Liver (tissue), 9 donors: ENCODE data around the gene CAPZB. TPM values are rescaled to one million over a fixed set of nuclear protein-coding genes. Genes with fewer than 3 reads are reported as not detected.

Source experiments
- DNase-seq: peaks from one replicate; pipeline ENCODE4 v3.0.0-alpha.2; 2017; ENCODE audit warnings: low spot score
- H3K27ac ChIP-seq, 2 donors: one replicate each; pipeline ENCODE4 v1.7.0; 2013; ENCODE audit warnings: inconsistent platforms in 2 of 2, low read length in 2 of 2, control low read depth in 1 of 2, low read depth in 1 of 2, mild to moderate bottlenecking in 1 of 2
- H3K27me3 ChIP-seq, 4 donors: one replicate each; pipeline versions ENCODE4 v1.6.1 to v1.7.0; 2013; ENCODE audit warnings: low read length in 3 of 4, inconsistent platforms in 1 of 4, mild to moderate bottlenecking in 1 of 4, moderate library complexity in 1 of 4; ENCODE audit not compliant: control insufficient read depth in 4 of 4, insufficient read depth in 4 of 4
- H3K36me3 ChIP-seq, 4 donors: one replicate each; pipeline versions ENCODE4 v1.6.1 to v1.7.0; 2013; ENCODE audit warnings: low read length in 3 of 4, mild to moderate bottlenecking in 3 of 4, low read depth in 1 of 4, moderate library complexity in 1 of 4; ENCODE audit not compliant: control insufficient read depth in 4 of 4, insufficient read depth in 3 of 4
- H3K4me1 ChIP-seq, 4 donors: one replicate each; pipeline versions ENCODE4 v1.6.1 to v1.7.0; 2013; ENCODE audit warnings: low read length in 3 of 4, mild to moderate bottlenecking in 3 of 4, moderate library complexity in 1 of 4; ENCODE audit not compliant: control insufficient read depth in 4 of 4, insufficient read depth in 4 of 4
- H3K4me3 ChIP-seq, 3 donors: one replicate each; pipeline versions ENCODE4 v1.6.1 to v1.7.0; 2013; ENCODE audit warnings: low read length in 3 of 3, control low read depth in 1 of 3, low read depth in 1 of 3, mild to moderate bottlenecking in 1 of 3
- H3K9ac ChIP-seq, 2 donors: one replicate each; pipeline ENCODE4 v1.7.0; 2013; ENCODE audit warnings: low read length in 2 of 2, mild to moderate bottlenecking in 2 of 2, moderate library complexity in 2 of 2, control low read depth in 1 of 2, low read depth in 1 of 2
- H3K9me3 ChIP-seq, 4 donors: one replicate each; pipeline versions ENCODE4 v1.6.1 to v1.7.0; 2013; ENCODE audit warnings: low read length in 3 of 4; ENCODE audit not compliant: control insufficient read depth in 4 of 4
- ATF3 ChIP-seq: IDR thresholded peaks from 2 replicates; pipeline ENCODE4 v1.6.1; 2016; ENCODE audit warnings: antibody characterized with exemption
- CTCF ChIP-seq: fragments of 150-350 bp; IDR thresholded peaks from 2 replicates; pipeline ENCODE4 v1.5.1; 2017; ENCODE audit warnings: improper control_type of control experiment, low read depth, low read length; ENCODE audit not compliant: missing input control
- EGR1 ChIP-seq, 2 donors: IDR thresholded peaks; 2 replicates each; pipeline ENCODE4 v1.6.1; 2016 to 2018; ENCODE audit warnings: antibody characterized with exemption in 2 of 2, low read depth in 2 of 2
- FOXA1 ChIP-seq: IDR thresholded peaks from 2 replicates; pipeline ENCODE4 v1.6.1; 2016; ENCODE audit warnings: antibody characterized with exemption
- FOXA2 ChIP-seq: IDR thresholded peaks from 2 replicates; pipeline ENCODE4 v1.6.1; 2016; ENCODE audit warnings: antibody characterized with exemption
- GABPA ChIP-seq, 2 donors: IDR thresholded peaks in 1 of 2; conservative IDR thresholded peaks in 1 of 2; 2 replicates each; pipeline ENCODE4 v1.6.1; 2016; ENCODE audit warnings: antibody characterized with exemption in 2 of 2, mild to moderate bottlenecking in 1 of 2, moderate library complexity in 1 of 2
- HNF4A ChIP-seq, 2 donors: conservative IDR thresholded peaks; 2 replicates each; pipeline ENCODE4 v1.6.1; 2016; ENCODE audit warnings: antibody characterized with exemption in 2 of 2, mild to moderate bottlenecking in 2 of 2
- HNF4G ChIP-seq: IDR thresholded peaks from 2 replicates; pipeline ENCODE4 v1.6.1; 2016; ENCODE audit warnings: antibody characterized with exemption
- JUND ChIP-seq, 2 donors: IDR thresholded peaks; 2 replicates each; pipeline ENCODE4 v1.6.1; 2016; ENCODE audit warnings: antibody characterized with exemption in 2 of 2
- MAX ChIP-seq: IDR thresholded peaks from 2 replicates; pipeline ENCODE4 v1.6.1; 2016; ENCODE audit warnings: antibody characterized with exemption
- NR2F2 ChIP-seq: IDR thresholded peaks from 2 replicates; pipeline ENCODE4 v1.6.1; 2016; ENCODE audit warnings: antibody characterized with exemption
- RAD21 ChIP-seq, 2 donors: IDR thresholded peaks; 2 replicates each; pipeline ENCODE4 v1.6.1; 2016; ENCODE audit warnings: antibody characterized with exemption in 2 of 2, mild to moderate bottlenecking in 2 of 2
- REST ChIP-seq: IDR thresholded peaks from 2 replicates; pipeline ENCODE4 v1.6.1; 2016; ENCODE audit warnings: antibody characterized with exemption, mild to moderate bottlenecking
- RXRA ChIP-seq, 2 donors: IDR thresholded peaks; 2 replicates each; pipeline ENCODE4 v1.6.1; 2017 to 2018; ENCODE audit warnings: antibody characterized with exemption in 2 of 2, mild to moderate bottlenecking in 1 of 2
- SP1 ChIP-seq: IDR thresholded peaks from 2 replicates; pipeline ENCODE4 v1.6.1; 2018; ENCODE audit warnings: antibody characterized with exemption, mild to moderate bottlenecking
- TAF1 ChIP-seq: conservative IDR thresholded peaks from 2 replicates; pipeline ENCODE4 v1.6.1; 2016; ENCODE audit warnings: antibody characterized with exemption, mild to moderate bottlenecking
- YY1 ChIP-seq: IDR thresholded peaks from 2 replicates; pipeline ENCODE4 v1.6.1; 2016; ENCODE audit warnings: antibody characterized with exemption, mild to moderate bottlenecking
- ZBTB33 ChIP-seq: IDR thresholded peaks from 2 replicates; pipeline ENCODE4 v1.6.1; 2016; ENCODE audit warnings: antibody characterized with exemption
- WGBS: extraction: QIAGEN DNeasy Blood & Tissue Kit; methylation state at CpG from one replicate; pipeline ENCODE4 v1.1.7; 2013; 5-methylcytosine and 5-hydroxymethylcytosine counted together
- polyA plus RNA-seq, 2 donors: library from polyadenylated mRNA; stranded (reverse) in 1 of 2; unstranded in 1 of 2; fragments of 200-250 nt in 1 of 2; fragments of >200 nt in 1 of 2; fragmentation: Nextera tagmentation in 1 of 2; extraction: Ambion mirVana in 1 of 2; gene quantifications; one replicate each; pipeline versions ENCODE4 v1.2.1 to v1.2.3, GENCODE V29; 2013 to 2015
- total RNA-seq, 2 donors: library from RNA; depleted of rRNA; stranded (reverse); fragments of >200 nt; gene quantifications; one replicate each; pipeline ENCODE4 v1.2.3, GENCODE V29; 2014
- donor health status: healthy.
- donor health status: healthy.
- donor health status: healthy.
- donor health status: healthy.
- donor health status: healthy.

The CAPZB gene
- total and polyA plus RNA-seq, 4 donors, result 38.3 to 98.9 (median 51.1) TPM

- Histone ChIP-seq H3K9me3 (no peaks in the 10 kb centered on the region), H3K4me3 (no peak overlapping the region), H3K27me3 (no peaks in the 10 kb centered on the region), H3K9ac (no peak overlapping the region), H3K4me1 (peaks cover 3 to 23% (median 16%) of the 10 kb centered on the region in 4 donors), H3K27ac (no peak overlapping the region), H3K36me3 (peaks cover 10 to 39% (median 25%) of the 10 kb centered on the region in 4 donors)
- 94% methylated on average over 6 of the region's 6 CpGs for WGBS
- TF ChIP-seq FOXA2 (no peak), FOXA1 (no peak), HNF4A (conservative IDR thresholded peaks at IDR 0.05) (no peak), MAX (no peak), ATF3 (no peak), EGR1 (IDR thresholded peaks at IDR 0.05; ENCODE audit: low read depth in 2 of 2) (no peak), REST (no peak), TAF1 (no peak), RAD21 (IDR thresholded peaks at IDR 0.05) (no peak), ZBTB33 (no peak), RXRA (IDR thresholded peaks at IDR 0.05) (no peak), GABPA (IDR thresholded peaks at IDR 0.05 in 1 of 2, conservative IDR thresholded peaks at IDR 0.05 in 1 of 2) (no peak), JUND (IDR thresholded peaks at IDR 0.05) (no peak), CTCF (no peak), SP1 (no peak), NR2F2 (no peak), HNF4G (no peak), YY1 (no peak)
- DNase-seq, result no peak
Measured at GRCh38 chr1:19309123-19309813, 176.1 kb downstream of the CAPZB start.
